SK-N-DZ (cell line): ENCODE results near the gene MYOCD.

Source experiments
- DNase-seq: peaks from one replicate; pipeline ENCODE4 v3.0.0-alpha.2; 2015; ENCODE audit warnings: low spot score

The MYOCD gene

DNA sequence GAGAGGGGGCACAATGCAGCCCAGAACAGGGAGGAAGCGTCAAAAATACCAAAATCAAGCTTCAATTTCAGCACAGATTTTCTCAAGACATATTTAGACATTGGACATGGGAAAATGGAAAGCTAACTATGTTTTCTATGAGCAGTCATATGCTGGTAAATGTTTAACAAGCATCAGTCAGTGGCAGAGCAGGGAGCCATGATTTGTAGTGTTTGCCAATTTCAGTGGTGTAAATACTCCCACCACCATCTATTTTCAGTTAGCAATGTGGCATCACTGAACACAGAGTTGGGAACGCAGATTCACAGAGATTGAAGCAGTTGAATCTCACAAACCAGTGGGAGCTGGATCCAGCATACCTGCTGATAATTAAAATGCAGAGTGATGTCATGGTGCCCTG lies 24.6 kb upstream of the MYOCD start:
- DNase-seq: no peak

DNA sequence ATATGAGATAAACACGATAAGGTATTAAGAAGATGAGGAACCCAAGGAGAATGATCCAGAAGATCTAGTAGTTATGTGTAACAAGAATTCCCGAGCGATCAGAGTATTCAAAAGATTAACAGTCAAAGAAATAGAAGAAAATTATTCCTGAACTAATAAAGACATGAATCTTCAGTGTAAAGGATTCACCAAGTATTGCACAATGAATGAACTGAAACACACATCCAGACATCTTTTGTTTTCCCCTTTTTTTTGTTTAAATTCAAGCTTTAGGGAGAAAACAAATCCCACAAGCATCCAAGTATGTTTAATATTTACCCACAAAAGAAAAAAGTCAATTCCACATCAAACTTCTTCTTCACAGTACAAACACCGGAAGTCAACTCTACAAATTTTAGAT lies 23.7 kb upstream of the MYOCD start:
- no peak for DNase-seq

DNA sequence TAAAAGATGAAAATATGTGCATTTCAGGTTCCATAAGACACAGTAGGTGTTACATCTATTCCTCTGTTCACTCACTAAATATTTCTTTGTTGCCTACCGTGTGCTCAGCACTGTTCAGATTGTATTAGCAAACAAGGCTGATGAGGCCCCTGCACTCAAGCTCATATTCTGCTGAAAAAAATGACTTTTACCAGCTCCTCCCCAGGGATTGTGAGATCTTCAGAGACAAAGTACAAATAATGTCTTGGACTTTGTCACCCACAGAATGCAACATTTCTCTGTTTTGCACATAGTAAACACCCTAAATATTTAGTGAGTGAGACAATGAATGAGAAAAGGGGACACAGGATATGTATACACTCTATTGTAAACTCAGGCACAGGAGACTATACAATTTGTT lies 21.9 kb upstream of the MYOCD start:
- no peak for DNase-seq

DNA sequence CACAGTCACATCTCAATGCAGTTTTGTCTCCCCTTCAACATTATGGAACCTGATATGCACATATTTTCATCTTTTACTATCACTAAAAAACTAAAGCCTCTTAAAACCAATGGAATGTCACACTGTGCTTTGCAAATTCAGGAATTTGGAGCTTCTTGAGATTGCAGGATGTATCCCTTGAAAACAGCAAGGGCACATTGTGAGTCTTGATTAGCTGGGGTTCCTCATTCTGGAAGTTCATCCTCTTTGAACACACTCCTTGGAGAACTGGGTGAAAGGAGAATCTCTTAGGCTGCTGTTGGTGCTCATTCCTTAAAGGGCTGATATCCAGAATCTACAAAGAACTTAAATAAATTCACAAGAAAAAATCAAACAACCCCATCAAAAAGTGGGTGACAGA lies 21.1 kb upstream of the MYOCD start:
- no peak for DNase-seq

DNA sequence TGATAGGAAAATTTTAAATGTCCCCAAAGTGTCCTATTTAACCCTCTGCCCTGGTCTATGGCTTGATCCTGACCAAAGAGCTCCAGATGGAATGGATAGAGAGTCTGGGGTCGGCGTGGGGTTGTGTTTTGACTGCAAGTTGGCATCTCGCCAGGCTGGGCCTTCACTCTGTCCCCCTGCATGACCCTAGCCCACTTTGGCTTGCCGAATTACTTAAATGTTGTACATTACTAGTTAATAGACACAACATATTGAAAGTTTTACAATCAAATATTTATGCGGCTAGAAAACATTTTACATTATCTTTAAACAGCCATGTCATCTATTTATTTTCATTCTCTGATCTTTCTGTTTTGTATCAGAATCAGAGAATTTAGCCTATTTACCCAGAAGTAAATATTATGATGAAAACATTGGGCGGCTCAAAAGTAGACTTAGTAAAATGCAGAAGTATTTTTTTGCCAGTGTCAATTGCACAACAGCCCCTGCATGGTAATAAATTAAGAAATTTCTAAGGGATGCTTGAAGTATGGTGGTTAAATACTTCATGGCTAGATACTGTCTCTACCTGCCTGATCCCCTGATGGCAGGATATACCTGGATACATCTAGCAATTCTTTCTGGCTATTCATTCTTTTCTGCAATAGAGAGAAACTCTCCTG lies 18.8 kb upstream of the MYOCD start:
- no peak for DNase-seq

DNA sequence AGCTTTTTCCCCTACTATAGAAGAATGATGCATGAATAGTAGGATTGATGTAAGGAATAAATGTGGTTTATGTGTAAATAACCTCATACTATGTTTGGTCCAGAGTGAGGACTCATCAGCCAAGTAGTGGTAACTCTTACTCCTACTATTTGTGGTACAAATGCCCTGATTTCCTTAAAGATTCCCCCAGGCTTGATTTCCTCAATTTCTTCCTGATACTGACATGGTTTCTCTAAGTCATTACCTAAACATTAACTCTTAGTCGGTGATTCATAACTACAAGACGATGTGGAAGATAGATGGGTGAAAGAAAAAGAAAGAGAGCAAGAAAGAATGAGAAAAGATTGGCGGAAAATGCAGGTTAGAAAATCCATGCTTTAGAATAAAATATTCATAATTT lies 17.2 kb upstream of the MYOCD start:
- no peak for DNase-seq

DNA sequence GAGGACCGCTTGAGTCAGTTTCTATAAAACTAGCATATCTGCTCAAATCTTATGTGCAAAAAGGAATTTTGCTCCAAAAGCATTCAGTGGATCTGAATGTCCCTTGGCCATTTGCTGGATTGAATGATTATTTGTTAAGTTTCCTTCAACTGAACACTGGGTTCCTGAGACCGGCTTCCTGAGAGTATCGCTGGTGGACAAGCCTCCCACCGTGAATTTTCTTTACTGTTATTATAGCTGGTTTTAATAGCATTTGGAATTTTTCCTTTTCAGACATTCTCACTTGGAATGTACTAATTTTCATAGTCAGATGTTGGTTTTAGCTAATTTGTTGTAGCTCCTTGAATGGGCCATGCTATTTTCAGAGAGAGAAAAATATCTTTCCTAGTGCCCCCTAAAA lies 9.8 kb upstream of the MYOCD start:
- DNase-seq: no peak

DNA sequence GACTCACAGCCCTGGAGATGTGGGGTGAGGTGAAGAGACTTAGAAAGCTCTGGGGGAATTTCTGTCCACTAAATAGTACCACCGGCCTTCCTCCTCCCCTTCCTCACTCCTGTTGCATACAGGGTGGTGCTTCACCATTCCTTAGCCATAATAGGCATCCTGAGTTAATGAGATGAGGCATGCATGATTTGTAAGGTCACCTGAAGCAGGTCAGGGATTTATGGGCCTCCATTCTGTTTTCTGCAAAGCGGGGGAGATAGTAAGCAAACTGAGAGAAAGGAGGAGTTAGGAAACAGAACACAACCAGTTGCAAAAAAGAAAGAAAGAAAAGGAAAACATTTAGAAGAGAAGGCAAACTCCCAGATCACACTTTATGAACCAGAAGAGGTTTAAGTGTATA lies 9.3 kb upstream of the MYOCD start:
- DNase-seq: no peak

DNA sequence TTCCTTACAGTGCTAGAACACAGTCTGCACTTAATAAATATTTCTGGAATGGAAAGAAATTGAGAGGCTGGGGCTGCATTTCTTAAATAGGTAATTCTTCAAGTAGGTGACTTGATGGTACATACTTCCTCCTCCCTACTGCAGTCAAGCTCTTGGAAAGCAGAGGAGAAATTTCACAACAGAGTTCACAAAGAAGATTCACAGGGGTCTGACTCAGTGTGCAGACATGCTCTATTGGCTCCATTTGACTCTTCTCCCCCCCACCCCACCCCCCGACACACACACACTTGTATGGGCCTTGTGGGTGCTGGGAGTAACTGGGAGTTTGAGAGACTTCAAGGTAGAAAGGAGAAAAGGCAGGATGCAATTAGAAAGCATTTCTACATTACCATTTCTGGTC lies 6.2 kb upstream of the MYOCD start:
- DNase-seq: no peak

DNA sequence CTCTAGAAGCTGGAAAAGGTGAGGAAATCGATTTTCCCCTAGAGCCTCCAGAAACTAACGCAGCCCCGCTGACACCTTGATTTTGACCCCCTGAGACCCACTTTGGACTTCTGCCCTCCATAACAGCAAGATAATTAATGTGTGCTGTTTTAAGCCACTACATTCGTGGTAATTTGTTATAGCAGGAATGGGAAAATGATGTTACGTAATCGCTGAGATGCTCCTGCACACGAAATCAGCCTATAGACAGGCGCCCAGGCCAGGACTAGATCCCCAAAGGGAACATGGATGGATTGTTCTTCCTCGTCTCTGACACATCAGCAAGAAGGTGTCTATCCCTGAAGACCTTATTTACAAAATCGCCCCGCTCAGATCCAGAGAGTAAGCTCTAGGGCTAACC lies 1.4 kb upstream of the MYOCD start:
- DNase-seq: no peak

DNA sequence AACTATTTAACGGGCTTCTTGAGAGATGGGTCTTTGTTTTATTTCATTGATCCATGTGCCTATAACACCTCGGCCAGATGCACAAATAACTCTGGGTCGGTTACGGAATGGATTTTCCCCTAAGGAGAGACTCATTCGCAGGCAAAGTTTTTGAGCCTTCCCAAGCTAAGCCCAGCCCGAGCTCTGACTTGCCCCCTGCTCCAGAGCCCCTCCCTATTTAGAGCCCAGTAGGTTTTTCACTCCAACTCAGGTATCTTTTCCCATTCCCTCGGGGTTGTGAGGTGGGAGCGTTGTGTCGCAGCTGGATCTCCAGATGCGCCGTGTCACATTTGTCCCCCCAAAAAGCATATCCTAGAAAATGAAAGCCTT lies 812 bp upstream of the MYOCD start:
- DNase-seq: no peak

DNA sequence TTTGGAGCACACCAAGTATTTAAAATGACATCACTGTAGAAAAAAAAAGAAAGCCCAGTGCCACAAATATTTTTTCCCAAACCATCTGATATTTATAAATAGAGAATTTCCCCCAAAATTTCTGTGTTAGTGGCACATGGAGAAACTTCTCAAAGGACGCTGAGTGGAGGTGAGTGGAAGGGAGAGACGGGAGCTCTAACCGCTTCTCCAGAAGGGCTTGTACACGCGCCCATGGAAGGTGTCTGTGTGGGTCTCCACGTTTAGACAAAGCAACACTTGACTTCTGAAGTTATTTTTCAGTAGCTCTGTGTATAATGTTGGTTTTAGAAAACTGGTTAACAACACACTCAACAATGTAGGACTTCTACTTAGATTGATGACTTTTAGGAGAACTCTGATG lies 1.0 kb downstream of the MYOCD start:
- no peak for DNase-seq

DNA sequence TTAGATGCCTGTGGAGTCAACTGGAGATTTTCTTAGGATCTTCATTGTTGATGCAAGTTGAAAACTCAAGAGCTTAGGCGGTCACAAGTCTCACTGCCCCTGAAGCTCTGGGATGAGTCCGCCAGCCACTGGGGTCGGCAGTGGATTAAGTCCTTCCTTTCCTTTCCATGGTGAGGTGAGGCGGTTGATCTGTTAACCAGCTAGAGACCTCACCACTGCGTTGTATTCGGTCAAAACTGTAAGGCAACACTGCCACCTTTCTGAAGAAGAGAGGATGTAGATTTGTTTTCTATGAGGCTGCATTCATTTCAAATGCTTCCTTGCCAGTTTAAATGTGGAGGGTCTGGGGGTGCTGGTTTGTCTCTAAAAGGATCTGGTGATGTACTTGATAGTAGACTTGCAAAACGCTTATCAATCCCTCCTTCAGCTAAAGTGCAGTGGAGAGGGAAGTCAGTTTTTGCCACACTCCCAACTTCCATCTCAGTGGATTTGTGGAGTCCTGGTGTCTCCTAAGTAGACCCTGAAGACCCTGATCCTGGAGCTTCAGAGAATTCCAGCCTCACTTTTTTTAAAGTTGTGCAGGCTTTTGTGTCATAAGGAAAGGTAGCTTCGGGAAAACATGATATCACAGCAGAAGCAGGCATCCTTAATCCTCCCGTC lies 1.7 kb downstream of the MYOCD start:
- DNase-seq: peak; percentile 30

DNA sequence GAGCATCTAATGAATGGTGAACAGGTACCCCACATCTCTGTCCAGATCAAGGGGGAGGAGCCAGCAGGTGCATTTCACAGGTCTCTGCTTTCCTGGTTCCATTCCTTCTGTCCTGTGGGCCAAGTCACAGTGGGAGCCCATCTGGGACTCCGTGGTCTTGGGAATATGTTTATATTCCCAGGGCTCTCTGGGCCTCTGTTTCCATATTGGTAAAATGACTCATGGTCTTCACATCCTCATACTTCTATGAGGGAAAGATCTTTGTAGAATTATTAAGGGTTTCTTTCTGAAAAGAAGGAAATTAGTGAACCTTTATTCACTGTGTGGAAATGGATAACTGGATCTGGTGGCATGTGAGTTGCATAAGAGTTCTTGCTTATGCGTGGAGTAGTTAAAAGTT lies 6.2 kb downstream of the MYOCD start:
- no peak for DNase-seq

DNA sequence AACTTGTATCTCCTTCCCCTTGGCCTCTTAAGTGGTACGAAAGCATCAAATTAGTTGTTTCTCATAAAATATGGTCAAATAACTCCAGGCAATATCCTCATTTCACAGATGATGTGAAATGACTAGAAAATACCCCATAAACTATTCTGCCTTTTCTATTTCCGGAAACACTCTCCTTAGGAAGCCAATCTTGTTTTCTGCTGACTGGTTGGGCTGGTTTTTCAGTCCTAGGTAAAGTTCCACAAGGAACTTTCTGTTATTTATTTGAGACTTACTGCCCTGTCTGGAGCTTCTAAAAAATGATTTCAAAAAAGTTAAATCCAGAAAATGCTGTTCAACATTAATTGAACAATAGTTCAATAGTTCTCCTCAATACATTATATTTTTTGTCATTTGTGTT lies 7.3 kb downstream of the MYOCD start:
- no peak for DNase-seq

DNA sequence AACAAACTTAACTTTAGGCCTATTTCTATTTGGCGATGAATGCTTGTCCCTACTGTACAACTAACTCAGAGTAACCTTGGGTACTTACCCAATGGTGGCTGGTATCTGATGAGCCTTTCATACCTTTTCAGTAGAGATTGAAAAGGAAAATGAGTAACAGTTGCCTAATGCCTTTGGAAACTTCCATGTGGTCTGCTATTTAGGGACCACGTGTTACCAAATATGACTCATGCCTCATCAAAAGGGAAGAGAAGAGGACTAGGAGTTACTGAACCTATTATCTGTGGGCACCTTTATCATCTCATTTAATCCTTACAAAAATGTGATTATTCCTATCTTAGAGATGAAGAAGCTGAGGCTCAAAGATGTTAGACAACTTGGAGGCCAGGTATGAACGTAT lies 8.1 kb downstream of the MYOCD start:
- no peak for DNase-seq

DNA sequence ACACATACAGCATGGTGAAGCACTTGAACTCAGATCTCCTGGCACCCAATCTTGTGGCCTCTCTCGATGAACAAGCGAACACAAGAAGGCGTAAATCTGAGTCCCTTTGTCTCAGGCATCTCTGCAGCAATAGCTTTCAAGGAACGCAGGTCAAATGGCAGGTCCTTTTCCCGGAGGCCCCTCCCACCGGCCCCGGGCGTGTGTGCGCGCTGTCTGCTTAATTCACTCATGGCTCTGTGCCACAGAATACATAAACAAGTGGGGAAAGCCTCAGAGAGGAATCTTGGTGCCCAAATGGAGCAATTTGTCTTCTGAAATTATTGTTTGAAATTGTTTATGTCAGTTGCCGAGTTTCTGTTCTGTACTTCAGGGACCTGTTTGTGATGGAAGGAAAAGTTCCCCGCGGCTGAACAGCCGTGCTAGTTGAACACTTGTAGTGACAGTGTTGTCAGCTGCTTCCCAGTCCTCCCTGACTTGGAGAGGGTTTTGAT lies 14.8 kb downstream of the MYOCD start:
- DNase-seq: no peak

DNA sequence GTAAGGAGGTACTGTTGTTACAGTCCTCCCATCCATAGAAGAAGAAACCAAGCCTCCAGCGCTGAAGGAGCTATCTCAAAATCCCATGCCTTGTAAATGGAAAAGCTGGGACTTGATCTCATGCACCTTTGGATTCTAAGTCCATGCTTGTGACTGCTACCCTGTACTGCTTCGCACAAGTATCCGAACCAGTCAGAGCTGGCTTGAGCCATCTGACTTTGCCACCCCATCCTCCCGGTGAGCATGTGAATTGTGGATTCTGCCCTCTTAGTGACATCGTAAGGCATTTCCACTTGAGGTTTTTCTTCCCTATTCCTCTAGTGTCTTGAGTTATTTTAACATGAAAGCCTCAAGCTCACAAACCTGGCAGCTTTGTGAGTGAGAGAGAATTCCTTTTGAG lies 15.3 kb downstream of the MYOCD start:
- no peak for DNase-seq

DNA sequence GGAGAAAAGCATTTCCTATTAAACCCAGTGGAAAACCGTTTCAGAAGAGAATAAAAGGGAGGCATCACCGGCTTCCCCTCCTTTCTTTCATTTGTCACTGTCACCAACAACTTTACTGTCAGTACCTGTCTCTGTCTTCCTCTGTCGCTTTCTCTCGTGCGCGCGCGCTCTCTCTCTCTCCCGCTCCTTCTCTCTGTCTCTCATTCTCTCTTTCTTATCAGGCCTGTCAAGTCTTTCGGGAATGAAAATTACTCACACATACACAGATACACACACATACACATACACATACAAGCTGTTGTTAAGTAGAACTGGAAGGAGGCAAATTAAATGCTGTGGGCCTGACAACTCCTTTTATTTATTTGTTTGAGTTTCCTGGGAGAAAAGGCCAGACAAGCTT lies 17.6 kb downstream of the MYOCD start:
- DNase-seq: no peak

DNA sequence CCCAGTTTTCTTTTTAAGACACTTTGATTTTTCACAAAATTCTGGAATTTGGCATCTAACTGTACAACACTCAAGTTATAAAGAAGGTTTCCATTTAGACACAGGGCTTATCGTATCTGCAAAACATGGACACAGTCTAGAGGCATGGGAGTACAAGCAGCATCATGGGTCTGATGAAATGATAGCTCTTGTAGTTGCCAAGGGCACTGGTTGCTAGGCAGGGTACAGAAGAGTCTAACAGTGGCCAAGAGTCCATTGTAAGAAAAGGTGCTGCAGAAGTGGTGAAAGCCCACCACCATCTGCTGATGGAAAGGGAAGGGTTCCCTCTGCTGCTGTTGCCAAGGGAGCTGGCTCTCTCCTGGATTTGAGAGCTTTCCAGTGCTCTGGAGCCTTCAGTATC lies 20.8 kb downstream of the MYOCD start:
- no peak for DNase-seq

DNA sequence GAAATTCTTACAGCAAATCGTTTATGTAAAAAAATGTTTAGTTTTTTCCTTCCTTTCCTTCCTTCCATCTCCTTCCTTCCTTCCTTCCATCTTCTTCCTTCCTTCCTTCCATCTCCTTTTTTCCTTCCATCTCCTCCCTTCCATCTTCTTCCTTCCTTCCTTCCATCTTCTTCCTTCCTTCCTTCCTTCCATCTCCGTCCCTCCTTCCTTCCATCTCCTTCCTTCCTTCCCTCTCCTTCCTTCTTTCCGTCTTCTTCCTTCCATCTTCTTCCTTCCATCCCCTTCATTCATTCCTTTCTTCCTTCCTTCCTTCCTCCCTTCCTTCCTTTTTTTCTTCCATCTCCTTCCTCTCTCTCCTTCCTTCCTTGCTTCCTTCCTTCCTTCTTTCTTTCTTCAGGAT lies 22.7 kb downstream of the MYOCD start:
- no peak for DNase-seq

DNA sequence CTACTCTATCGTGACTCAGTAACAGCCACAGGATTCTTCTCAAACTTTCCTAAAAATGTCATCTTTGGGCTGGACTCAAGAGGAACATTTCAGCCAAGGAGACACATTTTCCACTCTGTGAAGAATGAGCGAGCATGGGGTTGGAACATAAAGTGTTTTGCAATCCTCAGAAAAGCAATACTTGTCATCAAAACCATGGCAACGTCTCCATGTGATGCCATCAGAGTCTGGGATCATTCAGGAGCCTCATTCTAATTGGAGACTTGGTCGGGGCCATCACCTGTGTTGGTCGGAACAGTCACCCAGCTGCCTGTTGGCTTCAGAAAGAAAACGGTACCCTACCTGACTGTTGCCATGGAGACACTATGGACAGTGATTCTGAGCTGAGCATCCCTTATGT lies 25.5 kb downstream of the MYOCD start:
- DNase-seq: no peak

DNA sequence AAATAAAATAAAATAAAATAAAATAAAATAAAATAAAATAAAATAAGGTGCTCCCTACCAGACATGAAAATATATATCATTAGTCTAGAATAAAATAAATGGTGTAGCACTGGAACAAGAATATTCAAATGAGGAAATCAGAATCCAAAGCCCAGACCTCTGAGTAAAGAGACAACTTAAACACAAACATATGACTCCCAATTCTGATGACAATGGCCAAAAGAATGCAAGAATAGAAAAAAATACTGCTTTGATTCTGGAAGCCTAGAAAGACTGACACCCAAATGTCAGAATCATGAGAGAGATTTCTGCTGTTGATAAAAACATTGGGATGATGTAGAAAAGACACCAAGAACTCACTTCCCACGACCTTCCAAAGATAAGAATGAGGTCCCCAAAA lies 27.9 kb downstream of the MYOCD start:
- DNase-seq: no peak

DNA sequence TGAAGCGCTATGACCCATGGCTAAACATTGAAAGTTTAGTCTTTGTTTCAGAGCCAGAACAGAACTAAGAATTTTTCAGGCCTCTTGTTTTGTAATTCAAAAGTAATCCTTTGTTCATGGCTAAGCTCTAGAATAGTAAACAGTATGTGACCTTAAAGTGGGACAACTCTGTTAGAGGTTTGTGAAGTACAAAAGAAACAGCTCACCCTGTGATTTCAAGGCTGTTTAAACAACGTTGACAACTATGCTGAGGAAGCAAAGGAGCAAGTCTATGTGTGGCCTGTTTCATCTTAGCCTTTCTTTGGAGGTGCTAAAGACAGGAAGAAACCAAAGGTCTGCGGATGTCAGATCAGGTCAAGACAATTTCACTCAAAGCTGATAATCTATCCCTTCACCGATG lies 40.4 kb downstream of the MYOCD start:
- no peak for DNase-seq
